H9 (cell line): Measurements from ENCODE around the gene CLBA1. TPM values are rescaled to one million over a fixed set of nuclear protein-coding genes. Genes with fewer than 3 reads are reported as not detected.

Experiments used
- DNase-seq: peaks from one replicate; pipeline ENCODE4 v3.0.0-alpha.2; 2017
- H2AFZ ChIP-seq: one replicate; pipeline ENCODE4 v1.6.1; 2013; ENCODE audit warnings: mild to moderate bottlenecking, low read length, control low read depth, moderate library complexity
- H2AK5ac ChIP-seq: 2 replicates; pipeline ENCODE4 v1.6.1; 2013; ENCODE audit warnings: low read length, control low read depth, mixed read lengths; ENCODE audit not compliant: insufficient read length
- H2BK120ac ChIP-seq: one replicate; pipeline ENCODE4 v1.6.1; 2013; ENCODE audit warnings: low read depth, mild to moderate bottlenecking, low read length, control low read depth, inconsistent platforms; ENCODE audit not compliant: poor library complexity, severe bottlenecking
- H2BK12ac ChIP-seq: 2 replicates; pipeline ENCODE4 v1.6.1; 2013; ENCODE audit warnings: low read length, control low read depth, mixed read lengths, low read depth; ENCODE audit not compliant: insufficient read length
- H2BK15ac ChIP-seq: 2 replicates; pipeline ENCODE4 v1.6.1; 2013; ENCODE audit warnings: low read depth, low read length, control low read depth
- H2BK20ac ChIP-seq: one replicate; pipeline ENCODE4 v1.6.1; 2013; ENCODE audit warnings: low read depth, mild to moderate bottlenecking, low read length, control low read depth, inconsistent platforms; ENCODE audit not compliant: poor library complexity, severe bottlenecking
- H2BK5ac ChIP-seq: 2 replicates; pipeline ENCODE4 v1.6.1; 2013; ENCODE audit warnings: low read length, control low read depth, mixed read lengths; ENCODE audit not compliant: insufficient read length
- H3K14ac ChIP-seq: 2 replicates; pipeline ENCODE4 v1.6.1; 2013; ENCODE audit warnings: low read length, control low read depth; ENCODE audit not compliant: insufficient read depth
- H3K18ac ChIP-seq: 2 replicates; pipeline ENCODE4 v1.6.1; 2013; ENCODE audit warnings: low read depth, mild to moderate bottlenecking, mixed read lengths, low read length, control low read depth; ENCODE audit not compliant: insufficient read length
- H3K23ac ChIP-seq: 2 replicates; pipeline ENCODE4 v1.6.1; 2013; ENCODE audit warnings: low read length, control low read depth, mixed read lengths, low read depth; ENCODE audit not compliant: insufficient read length
- H3K23me2 ChIP-seq: 2 replicates; pipeline ENCODE4 v1.6.1; 2013; ENCODE audit warnings: low read depth, mild to moderate bottlenecking, mixed read lengths, low read length, control low read depth; ENCODE audit not compliant: insufficient read length, poor library complexity, severe bottlenecking
- H3K27ac ChIP-seq: 2 replicates; pipeline ENCODE4 v1.5.1; 2013; ENCODE audit warnings: low read length, control low read depth, mixed read lengths, low read depth; ENCODE audit not compliant: insufficient read length
- H3K27me3 ChIP-seq: 2 replicates; pipeline ENCODE4 v1.6.1; 2013; ENCODE audit warnings: low read length, control low read depth, inconsistent platforms; ENCODE audit not compliant: insufficient read depth
- H3K4ac ChIP-seq: 2 replicates; pipeline ENCODE4 v1.6.1; 2013; ENCODE audit warnings: low read depth, mild to moderate bottlenecking, control low read depth, inconsistent platforms, low read length, moderate library complexity
- H3K4me1 ChIP-seq: 2 replicates; pipeline ENCODE4 v1.6.1; 2013; ENCODE audit warnings: low read length, control low read depth, inconsistent platforms; ENCODE audit not compliant: insufficient read depth
- H3K4me2 ChIP-seq: 2 replicates; pipeline ENCODE4 v1.6.1; 2013; ENCODE audit warnings: low read length, control low read depth, mixed read lengths; ENCODE audit not compliant: insufficient read length, insufficient read depth
- H3K56ac ChIP-seq: 2 replicates; pipeline ENCODE4 v1.6.1; 2013; ENCODE audit warnings: low read depth, mild to moderate bottlenecking, mixed read lengths, low read length, control low read depth; ENCODE audit not compliant: insufficient read length
- H3K79me1 ChIP-seq: 2 replicates; pipeline ENCODE4 v1.6.1; 2013; ENCODE audit warnings: low read depth, mild to moderate bottlenecking, moderate library complexity, low read length, control low read depth, inconsistent platforms; ENCODE audit not compliant: insufficient read depth, poor library complexity, severe bottlenecking
- H3K79me2 ChIP-seq: 2 replicates; pipeline ENCODE4 v1.6.1; 2013; ENCODE audit warnings: low read length, control low read depth, inconsistent platforms; ENCODE audit not compliant: insufficient read depth
- H3K9ac ChIP-seq: 2 replicates; pipeline ENCODE4 v1.6.1; 2013; ENCODE audit warnings: low read length, control low read depth, mixed read lengths; ENCODE audit not compliant: insufficient read length; ENCODE audit errors: extremely low read depth
- H3K9me3 ChIP-seq: one replicate; pipeline ENCODE4 v1.6.1; 2013; ENCODE audit warnings: low read depth, low read length, inconsistent platforms; ENCODE audit not compliant: control insufficient read depth
- H3T11ph ChIP-seq: one replicate; pipeline ENCODE4 v1.6.1; 2013; ENCODE audit warnings: mild to moderate bottlenecking, low read length, control low read depth, inconsistent platforms
- H4K20me1 ChIP-seq: one replicate; pipeline ENCODE4 v1.6.1; 2013; ENCODE audit not compliant: control insufficient read depth, insufficient read length, insufficient read depth
- H4K5ac ChIP-seq: 2 replicates; pipeline ENCODE4 v1.6.1; 2013; ENCODE audit warnings: low read depth, mild to moderate bottlenecking, mixed read lengths, low read length, control low read depth; ENCODE audit not compliant: insufficient read length
- H4K8ac ChIP-seq: replicated peaks from 2 replicates; pipeline ENCODE4 v1.6.1; 2013; ENCODE audit warnings: low read length, control low read depth, mixed read lengths, low read depth; ENCODE audit not compliant: insufficient read length
- H4K91ac ChIP-seq: 2 replicates; pipeline ENCODE4 v1.6.1; 2013; ENCODE audit warnings: low read depth, mild to moderate bottlenecking, moderate library complexity, mixed read lengths, low read length, control low read depth; ENCODE audit not compliant: insufficient read length
- H3K27ac Mint-ChIP-seq, 3 experiments: 2 replicates in 2 of 3; 3 replicates in 1 of 3; pipeline ENCODE4 v1.8.0; 2020 to 2021; ENCODE audit warnings: mixed read lengths in 3 of 3, mild to moderate bottlenecking in 1 of 3, moderate library complexity in 1 of 3
- H3K27me3 Mint-ChIP-seq: 2 replicates; pipeline ENCODE4 v1.8.0; 2021; ENCODE audit warnings: low read depth, mild to moderate bottlenecking, moderate library complexity, mixed read lengths
- H3K36me3 Mint-ChIP-seq, 3 experiments: 2 replicates in 2 of 3; 3 replicates in 1 of 3; pipeline ENCODE4 v1.8.0; 2020 to 2021; ENCODE audit warnings: low read depth in 3 of 3, mixed read lengths in 3 of 3; ENCODE audit not compliant: insufficient read depth in 1 of 3
- H3K4me1 Mint-ChIP-seq, 2 experiments: 2 replicates each; pipeline ENCODE4 v1.8.0; 2020; ENCODE audit warnings: mixed read lengths in 2 of 2
- H3K4me3 Mint-ChIP-seq, 2 experiments: 2 replicates in 1 of 2; 3 replicates in 1 of 2; pipeline ENCODE4 v1.8.0; 2020 to 2021; ENCODE audit warnings: mild to moderate bottlenecking in 2 of 2, mixed read lengths in 2 of 2, moderate library complexity in 1 of 2
- H3K9me3 Mint-ChIP-seq, 2 experiments: 2 replicates in 1 of 2; 3 replicates in 1 of 2; pipeline ENCODE4 v1.8.0; 2020; ENCODE audit warnings: mild to moderate bottlenecking in 2 of 2, mixed read lengths in 2 of 2, moderate library complexity in 1 of 2
- CTCF ChIP-seq: fragments of 200-600 bp; sonication (generic); conservative IDR thresholded peaks from 3 replicates; pipeline ENCODE4 v1.8.0; 2021; ENCODE audit warnings: antibody characterized with exemption, mild to moderate bottlenecking
- WGBS: extraction: QIAGEN DNeasy Blood & Tissue Kit; methylation state at CpG from one replicate; pipeline ENCODE4 v1.1.7; 2013; ENCODE audit warnings: missing lambda C conversion rate, low lambda C conversion rate, mixed read lengths; ENCODE audit not compliant: insufficient read length; ENCODE audit errors: extremely low coverage; 5-methylcytosine and 5-hydroxymethylcytosine counted together
- total RNA-seq: library from RNA; stranded (reverse); gene quantifications from 2 replicates; pipeline ENCODE4 v1.2.1, GENCODE V29; 2021

Gene CLBA1
- total RNA-seq, 1 experiment from 2014 or later, result 2.4 TPM

- Histone ChIP-seq H4K5ac (no peak overlapping the region), H3K79me1 (no peaks in the 10 kb centered on the region), H2AFZ (no peak overlapping the region), H3K56ac (no peak overlapping the region), H4K8ac (no peak overlapping the region), H3K79me2 (no peaks in the 10 kb centered on the region), H2AK5ac (no peak overlapping the region), H4K91ac (no peak overlapping the region), H2BK120ac (no peak overlapping the region), H3K4me2 (peak overlapping the region; percentile 46), H4K20me1 (peaks cover 7% of the 10 kb centered on the region), H2BK15ac (no peak overlapping the region), H3K18ac (no peak overlapping the region), H3K27me3 (peaks cover 14% of the 10 kb centered on the region; the same call in 1 of the 2 replicates), H3K14ac (no peak overlapping the region), H3K9ac (no peak overlapping the region), H3K4ac (no peak overlapping the region), H3K9me3 (no peaks in the 10 kb centered on the region), H2BK20ac (no peak overlapping the region), H3K4me1 (no peaks in the 10 kb centered on the region), H3K23ac (no peak overlapping the region), H2BK5ac (no peak overlapping the region), H3T11ph (no peak overlapping the region), H3K23me2 (no peaks in the 10 kb centered on the region), H3K27ac (no peak overlapping the region), H2BK12ac (no peak overlapping the region)
- H3K4me3 Mint-ChIP-seq, result peak overlapping the region; percentile 72 to 88
- no peaks in the 10 kb centered on the region; a peak in 1 of 5 replicates for H3K9me3 Mint-ChIP-seq
- TF ChIP-seq CTCF, result no peak
- no peak for DNase-seq
- no peaks in the 10 kb centered on the region for H3K36me3 Mint-ChIP-seq
- no peak overlapping the region for H3K27ac Mint-ChIP-seq
- H3K27me3 Mint-ChIP-seq, result peaks cover 55% of the 10 kb centered on the region
- peaks cover 11 to 24% of the 10 kb centered on the region in 2 experiments for H3K4me1 Mint-ChIP-seq
- WGBS, result no CpG with 5 or more reads among the region's 11 CpGs
Measured at GRCh38 chr14:104977008-104977680, 8.4 kb upstream of the CLBA1 start.
